GM19438 (cell line): ENCODE measurements around the gene LCNL1.
"Not testable (repeated sequence)": the region's sequence is repeated elsewhere in the genome, so short reads cannot be mapped to it uniquely, and the experiment has no call there.

Source experiments
- ATAC-seq: cut with Tn5 transposase; IDR thresholded peaks from one replicate; pipeline ENCODE4 v1.9.1; 2021; ENCODE audit warnings: low read depth; ENCODE audit not compliant: unreplicated experiment

Gene LCNL1

DNA sequence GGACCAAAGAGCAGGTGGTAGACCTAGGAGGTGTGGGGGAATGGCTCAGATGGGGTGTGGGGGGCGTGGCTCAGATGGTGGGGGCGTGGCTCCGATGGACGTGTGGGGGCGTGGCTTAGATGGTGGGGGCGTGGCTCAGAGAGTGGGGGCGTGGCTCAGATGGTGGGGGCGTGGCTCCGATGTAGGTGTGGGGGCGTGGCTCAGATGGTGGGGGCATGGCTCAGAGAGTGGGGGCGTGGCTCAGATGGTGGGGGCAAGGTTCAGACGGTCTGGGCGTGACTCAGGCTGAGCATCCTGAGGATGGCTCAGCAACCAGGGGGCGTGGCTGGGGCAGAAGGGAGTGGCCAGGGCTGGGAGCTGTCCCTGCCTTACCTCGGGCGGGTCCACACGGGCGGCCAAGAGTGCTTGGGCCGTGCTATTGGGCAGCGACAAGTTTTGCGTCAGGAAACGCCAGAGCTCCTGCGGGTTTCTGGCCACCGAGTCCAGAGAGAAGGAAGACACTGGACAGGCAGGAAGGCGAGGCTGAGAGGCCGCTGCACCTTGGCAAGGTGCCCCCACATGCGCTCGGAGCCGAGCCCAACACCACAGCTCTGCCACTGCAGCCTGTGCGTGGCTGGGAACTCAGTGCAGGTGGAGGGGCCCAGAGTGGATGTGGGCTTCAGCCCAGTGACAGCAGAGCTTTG lies 39.3 kb downstream of the LCNL1 start:
- ATAC-seq = no peak

- ATAC-seq = no peak
Observed at GRCh38 chr9:137022662-137023008, 39.8 kb downstream of the LCNL1 start.

- no peak for ATAC-seq
Observed at GRCh38 chr9:137023157-137023556, 40.4 kb downstream of the LCNL1 start.

- ATAC-seq = no peak
Observed at GRCh38 chr9:137023583-137023991, 40.8 kb downstream of the LCNL1 start.

GRCh38 chr9:137025517-137025966 lies 42.7 kb downstream of the LCNL1 start:
- no peak for ATAC-seq

DNA sequence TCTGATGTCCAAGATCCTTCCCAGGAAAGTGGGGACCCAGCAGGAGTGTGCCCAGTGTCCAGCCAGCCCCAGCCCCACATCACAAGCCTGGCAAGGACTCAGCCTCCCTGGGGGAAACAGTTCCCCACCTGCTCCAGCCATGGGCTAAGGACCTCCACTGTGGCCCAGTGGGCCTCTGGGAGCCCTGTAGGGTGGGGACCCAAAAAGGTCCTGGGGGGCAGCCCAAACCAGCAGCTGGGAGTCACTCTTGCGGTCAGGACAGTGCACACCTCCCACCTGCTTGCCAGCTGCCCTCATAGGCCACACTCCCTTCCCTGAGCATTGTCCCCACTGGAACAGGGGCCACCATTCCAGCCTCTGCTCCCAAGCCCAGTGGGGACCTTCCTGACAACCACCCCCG lies 43.6 kb downstream of the LCNL1 start:
- ATAC-seq = no peak

GRCh38 chr9:137026828-137027227 lies 44.0 kb downstream of the LCNL1 start:
- no peak for ATAC-seq

GRCh38 chr9:137027369-137028262 lies 44.8 kb downstream of the LCNL1 start, which contains the start of gene ABCA2:
Gene ABCA2, minus strand, starts transcription at chr9:137028237. Its CDS starts 97 bp downstream, at chr9:137028140.
- ATAC-seq = no peak

DNA sequence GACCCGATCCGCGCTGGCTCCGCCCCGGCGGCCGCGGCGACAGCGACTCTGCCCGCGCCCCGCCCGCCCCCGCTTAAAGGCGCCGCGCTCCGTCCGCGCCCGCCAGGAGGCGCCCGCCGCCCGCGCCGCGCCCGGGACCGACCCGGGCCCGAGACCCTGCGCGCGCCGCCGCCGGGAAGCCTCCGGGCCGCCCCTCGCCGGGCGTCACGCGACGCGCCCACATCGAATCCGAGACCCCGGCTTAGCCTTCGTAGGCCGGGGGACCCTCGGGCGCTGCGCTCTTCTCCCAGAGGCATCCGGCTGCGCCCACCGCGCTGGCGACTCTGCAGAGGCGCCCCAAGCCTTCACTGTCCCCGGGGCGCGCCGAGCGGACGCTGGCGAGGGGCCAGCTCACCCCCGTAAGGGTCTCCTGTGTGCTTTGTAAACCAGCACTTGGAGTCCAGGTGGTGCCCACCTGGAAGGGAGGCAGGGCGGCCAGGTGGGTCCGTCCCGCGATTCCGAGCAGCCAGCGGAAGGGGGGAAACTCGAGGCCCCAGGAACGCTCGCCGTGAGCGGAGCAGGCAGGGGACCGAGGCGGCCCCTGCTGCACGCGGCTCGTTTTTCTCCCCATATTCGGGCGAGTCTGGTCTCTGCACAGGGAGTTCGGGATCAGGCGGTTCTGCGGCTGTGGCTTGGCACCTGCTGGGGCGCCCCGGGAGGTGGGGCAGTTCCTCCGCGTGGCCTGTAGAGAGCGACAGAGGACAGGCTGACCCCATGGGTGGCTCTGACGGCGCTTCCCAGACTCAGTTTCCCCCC lies 45.7 kb downstream of the LCNL1 start:
- ATAC-seq = no peak

GRCh38 chr9:137029058-137029936 lies 46.5 kb downstream of the LCNL1 start:
- no peak for ATAC-seq

DNA sequence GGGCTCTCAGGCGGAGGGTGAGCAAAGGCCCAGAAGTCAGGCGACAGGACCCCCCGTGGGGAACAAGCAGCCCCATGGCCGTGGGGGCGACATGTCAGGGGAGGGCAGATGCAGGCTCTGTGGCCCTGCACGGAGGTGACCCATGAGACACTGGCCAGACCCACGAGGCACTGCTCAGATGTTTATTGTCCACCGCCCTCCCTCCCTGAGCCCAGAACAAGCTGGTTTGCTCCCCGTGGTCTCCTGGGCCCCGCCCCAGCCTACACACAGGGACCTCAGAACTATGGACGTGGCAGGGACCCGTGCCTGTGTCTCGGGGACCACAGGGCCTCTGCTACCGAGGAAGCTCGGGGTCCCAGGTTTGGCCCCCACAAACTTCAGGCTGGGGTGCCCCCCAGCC lies 47.2 kb downstream of the LCNL1 start:
- no peak for ATAC-seq

DNA sequence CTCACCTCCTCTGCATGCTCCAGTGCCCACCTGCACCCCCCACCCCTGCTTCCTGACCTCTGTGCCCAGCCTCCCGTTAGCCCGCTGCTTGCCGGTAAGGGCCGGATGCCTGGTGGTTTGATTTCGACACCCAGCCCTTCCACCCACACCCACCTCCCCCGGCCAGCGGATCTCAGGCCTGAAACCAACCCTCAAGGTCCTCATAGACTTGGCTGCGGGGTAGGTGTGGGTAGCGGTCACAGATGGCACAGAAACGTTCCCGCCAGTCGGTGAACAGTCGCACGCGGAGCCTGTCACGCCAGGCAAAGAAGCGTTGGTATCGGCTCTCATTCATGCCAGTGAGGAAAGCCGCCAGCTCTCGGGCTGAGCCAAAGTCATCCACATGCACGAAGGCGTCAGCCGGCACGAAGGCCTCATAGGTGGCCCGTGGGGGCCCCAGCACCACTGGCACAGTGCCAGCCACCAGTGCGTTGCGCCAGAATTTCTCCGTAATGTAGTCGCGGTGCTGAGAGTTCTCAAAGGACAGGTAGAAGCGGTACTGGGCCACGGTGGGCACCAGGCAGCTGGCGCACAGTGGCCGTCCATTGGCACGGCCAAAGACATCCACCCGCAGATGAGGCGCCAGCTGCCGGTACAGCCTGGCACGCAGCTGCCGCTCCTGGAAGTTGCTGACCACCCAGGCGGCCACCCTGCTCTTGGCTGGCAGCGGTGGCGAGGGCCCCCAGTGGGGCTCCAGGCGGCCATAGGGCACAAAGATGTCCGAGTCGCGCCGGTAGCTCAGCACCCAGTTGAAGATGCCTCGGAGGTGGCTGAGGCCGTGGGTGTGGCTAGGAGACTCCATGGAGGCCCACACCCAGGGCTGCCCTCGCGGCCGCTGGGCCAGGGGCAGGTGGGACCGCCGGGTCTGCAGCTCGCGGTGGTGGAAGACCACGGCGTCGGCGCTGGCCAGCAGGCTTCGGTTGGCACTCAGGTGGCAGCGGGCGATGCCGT lies 48.0 kb downstream of the LCNL1 start:
- no peak for ATAC-seq

GRCh38 chr9:137031904-137032640 lies 49.3 kb downstream of the LCNL1 start, which contains the start of gene FUT7:
Gene FUT7, minus strand, starts transcription at chr9:137032088. Its CDS starts 97 bp downstream, at chr9:137031991.
- no peak for ATAC-seq

GRCh38 chr9:137032858-137033257 lies 50.1 kb downstream of the LCNL1 start:
- no peak for ATAC-seq

DNA sequence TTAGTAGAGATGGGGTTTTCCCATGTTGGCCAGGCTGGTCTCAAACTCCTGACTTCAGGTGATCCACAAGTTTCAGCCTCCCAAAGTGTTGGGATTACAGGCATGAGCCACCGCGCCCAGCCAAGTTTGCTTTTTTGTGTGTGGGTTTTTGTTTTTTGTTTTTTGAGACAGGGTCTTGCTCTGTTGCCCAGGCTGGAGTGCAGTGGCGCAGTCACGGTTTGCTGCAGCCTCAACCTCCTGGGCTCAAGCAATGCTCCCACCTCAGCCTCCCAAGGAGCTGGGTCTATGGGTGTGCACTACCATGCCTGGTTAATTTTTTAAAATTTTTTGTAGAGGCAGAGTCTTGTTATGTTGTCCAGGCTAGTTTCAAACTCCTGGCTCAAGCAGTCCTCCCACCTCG lies 50.7 kb downstream of the LCNL1 start:
- not testable (repeated sequence) for ATAC-seq

- ATAC-seq = no peak
Observed at GRCh38 chr9:137034039-137034708, 51.4 kb downstream of the LCNL1 start.

- ATAC-seq = peak; percentile 50
Observed at GRCh38 chr9:137034709-137035506, 52.1 kb downstream of the LCNL1 start.
